Measurements from ENCODE around the gene KRT33A.
"Not testable (repeated sequence)": the region's sequence is repeated elsewhere in the genome, so short reads cannot be mapped to it uniquely, and the experiment has no call there.

KRT33A gene

DNA sequence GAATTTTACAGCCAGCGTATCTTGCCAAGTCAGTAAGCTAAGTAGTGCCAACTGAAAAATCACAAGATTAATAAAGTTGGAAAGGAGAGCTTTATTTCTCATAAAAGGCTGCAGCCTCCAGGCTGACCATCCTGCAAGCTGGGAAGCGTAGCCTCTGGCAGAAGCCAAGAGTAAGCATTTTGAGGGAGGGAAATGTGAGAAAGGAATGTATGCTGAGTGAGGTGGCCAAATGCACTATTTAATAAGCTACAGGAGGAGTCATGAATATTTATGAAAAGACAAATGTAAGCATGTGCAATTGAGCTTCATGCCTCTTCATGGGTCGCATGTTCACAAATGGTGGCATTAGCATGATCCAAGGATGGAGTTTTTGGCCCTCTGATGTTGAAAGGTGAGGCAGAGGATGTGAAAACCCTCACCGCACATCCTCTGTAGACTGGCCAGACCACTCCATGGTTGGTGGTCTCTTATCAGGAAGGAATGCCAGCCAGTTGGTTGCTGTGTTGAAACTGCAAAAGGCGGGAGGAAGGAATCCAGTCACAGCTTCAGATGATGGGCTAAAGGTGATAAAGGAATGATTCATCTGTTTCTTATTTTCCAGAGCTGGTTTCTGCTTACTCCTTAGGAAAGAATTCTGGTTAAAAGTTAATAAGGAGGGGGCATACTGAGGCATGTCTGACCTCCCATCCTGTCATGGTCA is 9.8 kb upstream of the KRT33A start:
- DNase-seq, result no peak

DNA sequence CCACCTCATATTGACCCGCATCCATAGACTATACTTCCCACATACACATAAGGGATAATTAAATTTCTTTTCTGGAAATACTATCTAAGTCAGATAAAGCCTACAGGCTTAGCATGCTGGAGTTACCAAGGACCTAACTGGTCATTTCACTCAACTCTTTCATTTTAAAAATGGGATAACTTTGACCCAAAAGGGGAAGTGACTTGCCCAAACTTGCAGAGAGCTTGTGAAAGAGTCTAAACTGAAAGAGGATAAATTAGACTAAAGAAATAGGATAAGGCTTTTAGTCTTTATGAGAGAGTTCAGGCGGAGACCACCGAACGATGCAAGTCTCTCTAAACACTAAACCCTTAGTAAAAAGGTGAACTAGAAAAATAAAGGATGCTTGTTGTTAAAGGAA is 3.9 kb upstream of the KRT33A start:
- DNase-seq, result no peak

DNA sequence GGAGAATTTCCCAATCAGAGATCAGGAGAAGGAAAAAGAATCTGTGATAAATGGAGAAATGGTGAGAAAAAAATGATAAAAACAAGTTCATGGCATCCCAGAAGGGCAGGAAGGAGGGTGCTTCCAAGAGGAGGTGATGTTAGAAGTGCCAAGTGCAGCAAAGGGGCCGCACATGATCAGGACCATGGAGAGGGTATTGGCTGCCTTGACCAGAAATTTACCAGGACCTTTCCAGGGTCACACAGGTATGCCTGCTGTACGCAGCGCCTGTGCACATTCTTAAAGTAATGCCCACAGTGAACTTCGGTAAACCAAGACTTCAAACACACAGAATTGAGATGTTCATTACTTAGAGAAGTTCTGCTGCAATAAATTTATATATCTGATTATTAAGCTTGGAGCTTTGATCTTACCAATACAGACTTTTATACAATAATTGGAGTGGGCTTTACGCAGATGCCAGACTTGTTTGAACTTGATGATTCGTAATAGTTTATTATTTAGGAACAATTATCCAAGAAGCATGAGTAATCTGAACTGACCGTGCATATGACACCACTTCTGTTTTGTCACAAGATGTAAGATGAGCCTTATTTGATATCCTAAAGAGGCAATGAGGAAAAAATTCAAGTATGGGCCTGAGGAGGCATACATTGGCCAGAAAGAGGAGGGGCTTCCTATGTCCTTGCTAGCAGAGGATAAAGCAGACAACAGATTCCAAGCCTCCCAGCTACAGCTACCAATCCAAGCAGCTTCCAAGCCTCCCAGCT is 2.2 kb upstream of the KRT33A start:
- DNase-seq, result no peak

DNA sequence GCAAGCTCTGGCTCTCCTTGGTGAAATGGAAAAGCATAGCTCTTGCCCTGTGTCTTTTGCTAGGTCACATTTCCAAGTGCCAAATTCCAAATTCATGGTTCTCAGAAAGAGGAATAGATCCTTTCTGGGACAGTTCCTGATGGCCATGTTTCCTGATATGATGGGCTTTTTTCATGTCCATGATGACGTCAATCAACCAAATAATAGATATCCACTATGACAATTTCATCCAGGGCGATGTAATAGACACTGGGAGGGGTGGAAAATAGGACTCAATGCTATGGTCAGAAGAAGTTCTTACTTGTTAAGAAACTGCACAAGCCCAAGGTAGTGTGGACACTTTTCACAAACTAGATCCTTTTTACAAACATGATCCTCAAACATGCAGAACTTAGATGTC is 549 bp upstream of the KRT33A start:
- DNase-seq, result no peak

DNA sequence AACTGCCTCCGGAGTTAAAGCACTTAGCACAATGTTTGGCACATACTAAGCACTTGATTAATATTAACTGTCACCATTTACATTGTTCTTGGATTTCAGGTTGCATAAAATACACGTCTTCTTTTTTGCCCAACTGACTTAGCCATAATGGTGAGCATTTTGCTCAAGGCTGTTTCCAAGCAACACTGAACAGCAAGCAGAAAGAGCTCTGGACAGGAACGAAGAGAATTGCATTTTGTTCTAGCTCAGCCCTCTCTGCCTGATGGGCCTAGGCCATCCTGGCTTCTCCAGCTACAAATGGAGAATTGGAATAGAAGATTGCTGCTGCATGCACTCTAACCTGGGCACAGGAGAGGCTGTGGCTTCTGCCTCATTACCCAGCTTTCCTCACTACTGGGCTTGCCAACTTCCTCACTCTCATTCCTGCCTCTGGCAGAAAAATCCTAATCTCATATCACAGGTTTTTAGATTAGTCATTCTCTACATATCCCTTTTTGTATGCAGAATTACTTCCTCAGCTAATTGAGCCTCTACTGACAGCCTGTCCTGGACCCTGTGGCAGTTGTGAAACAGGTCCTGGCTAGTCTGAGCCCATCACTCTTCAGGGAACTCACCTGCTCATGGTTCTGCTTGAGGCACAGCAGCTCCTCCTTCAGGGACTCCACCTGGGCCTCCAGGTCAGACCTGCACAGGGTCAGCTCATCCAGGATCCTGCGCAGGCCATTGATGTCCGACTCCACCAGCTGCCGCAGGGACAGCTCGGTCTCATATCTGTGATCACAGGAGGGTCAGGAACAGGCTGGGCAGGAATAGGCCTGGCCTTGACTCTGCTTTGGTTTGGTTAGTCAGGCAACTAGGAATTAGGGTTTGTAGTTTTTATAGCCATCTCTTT is 2.5 kb downstream of the KRT33A start:
- no peak for DNase-seq

DNA sequence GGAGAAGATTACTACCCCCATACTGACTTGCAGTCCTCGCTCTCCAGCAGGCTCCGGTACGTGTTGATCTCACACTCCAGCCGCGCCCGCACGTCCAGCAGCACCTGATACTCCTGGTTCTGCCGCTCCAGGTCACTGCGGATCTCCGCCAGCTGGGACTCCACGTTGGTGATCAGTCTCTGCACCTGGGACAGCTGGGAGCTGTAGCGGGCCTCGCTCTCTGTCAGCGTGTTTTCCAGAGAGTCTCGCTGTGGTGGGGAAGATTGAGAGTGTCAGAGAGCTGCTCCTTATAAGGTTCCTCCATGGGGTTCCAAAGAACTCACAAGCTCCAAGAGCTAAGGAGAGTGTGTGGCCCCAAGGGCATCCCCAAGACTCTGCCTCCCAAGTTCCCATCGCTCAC is 4.2 kb downstream of the KRT33A start:
- DNase-seq, result not testable (repeated sequence)

DNA sequence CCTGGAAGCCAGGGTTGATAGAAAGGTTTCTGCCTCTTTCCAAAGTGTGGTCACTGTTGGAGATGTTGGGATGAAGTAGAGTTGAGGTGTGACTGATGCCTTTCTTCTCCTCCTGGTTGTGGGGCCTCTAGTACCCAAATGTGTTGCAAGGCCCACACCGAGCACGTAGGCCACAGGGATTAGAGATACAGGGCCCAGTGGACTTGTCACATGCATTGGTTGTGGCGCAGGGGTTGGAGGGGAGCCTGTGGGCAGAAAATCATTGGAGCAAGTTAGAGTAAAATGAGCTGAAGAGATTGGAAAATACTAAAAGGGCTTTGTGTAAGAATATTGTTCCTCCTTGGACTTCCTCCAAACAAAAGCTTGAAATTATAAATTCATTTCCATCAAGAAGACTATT is 4.6 kb downstream of the KRT33A start:
- DNase-seq, result no peak

DNA sequence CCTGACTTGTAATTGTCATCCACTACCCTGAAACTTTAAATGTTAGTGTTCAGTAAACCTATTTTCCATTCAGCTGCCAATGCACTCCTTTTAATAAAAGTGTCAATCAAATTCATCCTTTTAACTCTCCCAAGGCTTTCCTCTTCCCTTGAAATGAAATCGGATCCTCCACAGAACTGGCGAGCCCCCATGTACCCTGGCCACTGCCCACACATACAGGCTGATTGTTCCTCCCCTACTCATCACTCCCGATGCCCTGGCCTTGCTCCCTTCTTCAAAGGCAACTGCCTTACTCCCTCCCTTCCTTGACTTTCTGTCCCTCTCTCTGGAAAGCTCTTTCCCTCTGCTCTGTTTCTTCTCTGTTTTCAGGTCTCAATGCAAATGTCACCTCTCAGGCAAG is 7.6 kb downstream of the KRT33A start:
- no peak for DNase-seq

DNA sequence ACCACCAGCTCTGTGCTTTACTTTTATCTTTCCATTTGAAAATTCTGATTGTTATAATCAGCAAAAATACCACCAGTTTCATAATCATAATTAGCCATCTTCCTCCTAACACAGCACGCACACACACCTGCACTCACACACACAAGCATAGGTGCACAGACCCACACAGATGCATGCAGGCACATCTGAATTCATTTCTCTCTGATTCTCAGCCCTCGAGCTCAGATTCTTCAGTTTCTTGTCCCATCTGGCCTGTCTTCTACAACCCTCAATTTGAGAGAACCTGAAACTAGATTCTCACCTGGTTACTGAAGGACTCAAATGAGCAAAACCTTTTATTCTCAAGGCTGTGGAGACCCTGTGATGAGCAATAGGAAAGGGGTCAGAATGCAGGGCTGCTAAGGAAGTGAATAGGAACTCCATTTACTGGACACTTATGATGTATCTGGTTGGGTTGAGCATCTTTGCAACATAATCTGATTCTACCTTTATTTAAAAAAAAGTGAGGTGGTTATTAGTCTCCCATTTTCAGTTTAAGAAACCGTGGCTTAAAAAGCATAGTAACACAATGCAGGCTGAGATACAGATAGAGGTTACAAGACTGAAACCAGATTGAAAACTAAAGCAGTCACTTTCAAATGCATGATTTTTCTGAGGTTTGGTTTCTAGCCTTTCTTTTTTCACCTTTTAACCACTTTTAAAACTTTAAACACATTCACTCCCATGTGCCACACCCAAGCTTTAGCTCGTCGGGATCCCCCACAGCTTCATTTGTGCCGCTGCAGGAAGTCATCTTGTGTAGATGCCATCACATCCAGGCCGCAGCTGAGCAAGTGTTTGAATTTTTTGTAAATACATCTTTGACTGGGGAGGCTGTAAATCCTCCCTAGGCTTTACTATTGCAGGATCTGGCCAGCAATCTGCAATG is 9.4 kb downstream of the KRT33A start:
- no peak for DNase-seq

DNA sequence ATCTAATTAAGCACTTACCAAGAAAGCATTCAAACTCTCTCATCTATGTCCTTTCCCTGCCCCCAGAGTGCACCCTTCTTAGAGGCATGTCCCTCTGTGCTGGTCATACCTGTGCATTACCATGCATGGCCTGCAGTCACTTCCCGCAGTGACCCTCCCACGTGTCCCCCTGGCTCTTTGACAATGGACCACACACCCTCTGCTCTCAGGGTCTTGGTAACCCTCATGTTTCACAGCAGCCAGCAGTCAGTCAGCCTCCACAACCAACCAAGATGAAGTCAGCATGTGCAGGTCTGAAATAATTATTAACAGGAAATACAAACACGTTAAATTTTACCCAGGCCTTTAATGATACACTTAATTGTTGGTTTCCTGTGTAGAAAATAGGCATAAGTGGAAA is 10.1 kb downstream of the KRT33A start:
- DNase-seq, result no peak

DNA sequence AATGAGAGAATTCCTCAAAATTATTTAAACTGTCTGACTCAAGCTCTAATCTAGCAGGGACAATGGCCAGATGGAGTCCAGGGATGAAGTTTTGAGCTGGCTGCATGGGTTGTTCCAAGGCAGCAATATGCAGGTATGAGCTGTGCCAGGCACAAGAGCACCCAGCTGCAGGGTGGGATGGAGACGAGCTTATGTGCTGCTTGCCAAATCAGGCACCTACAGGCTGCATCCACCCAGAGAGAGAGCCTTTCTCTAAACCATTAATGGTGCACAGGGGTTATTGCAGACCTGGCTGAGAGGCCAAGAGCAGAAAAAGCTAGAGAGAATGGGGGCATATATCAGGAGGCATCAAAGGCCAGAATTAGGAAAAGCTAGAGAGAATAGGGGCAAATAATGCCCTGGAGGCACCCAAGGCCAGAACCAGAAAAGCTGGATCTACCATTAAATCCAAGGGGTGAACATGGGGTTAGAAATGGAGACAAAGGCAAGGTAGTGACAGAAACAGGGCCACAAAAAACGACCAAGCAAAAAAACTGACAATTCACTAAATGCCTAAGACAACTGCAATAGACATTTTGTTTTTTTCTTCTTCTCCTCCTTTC is 11.0 kb downstream of the KRT33A start:
- no peak for DNase-seq

DNA sequence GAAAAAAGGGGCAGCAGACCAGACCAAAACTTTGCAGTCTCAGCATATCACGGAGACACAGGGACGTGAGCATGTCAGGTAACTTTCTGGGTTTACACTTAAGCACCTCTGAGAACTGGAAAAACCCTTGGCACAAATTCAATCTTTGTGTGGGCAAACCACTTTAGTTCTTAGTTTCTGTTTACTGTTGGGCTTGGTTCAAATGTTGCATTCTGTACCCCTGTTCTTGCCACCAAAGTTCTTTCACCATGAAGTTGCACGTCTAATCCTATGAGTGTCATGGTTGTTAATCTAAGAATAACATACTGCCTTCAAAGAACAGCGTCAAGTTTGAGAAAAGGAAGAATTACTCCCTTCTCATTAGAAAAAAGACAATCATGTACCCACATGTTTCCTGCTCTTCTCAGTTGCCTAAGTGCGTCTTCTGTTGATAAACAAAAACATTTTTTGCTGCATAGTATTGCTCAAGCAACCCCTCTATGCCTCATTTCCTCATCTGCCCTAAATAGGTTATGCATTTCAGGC is 11.6 kb downstream of the KRT33A start:
- DNase-seq, result no peak

DNA sequence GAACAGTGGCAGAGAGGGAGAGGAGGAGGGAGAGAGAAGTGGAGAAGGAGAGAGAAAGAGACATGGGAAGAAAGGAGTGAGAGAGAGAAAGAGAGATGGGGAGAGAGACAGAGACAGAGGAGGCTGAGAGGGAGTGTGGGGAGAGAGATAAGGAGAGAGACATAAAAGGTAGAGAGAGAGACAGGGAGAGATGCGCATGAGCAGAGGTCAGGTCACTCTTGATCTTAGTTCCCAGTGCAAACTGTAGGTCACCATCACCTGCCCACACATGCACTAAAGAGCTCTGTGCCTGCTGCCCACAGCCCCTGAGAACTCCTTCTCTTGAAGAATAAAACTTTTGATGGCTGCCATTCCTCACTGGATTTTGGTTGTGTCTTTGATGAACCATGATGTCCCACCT is 14.9 kb downstream of the KRT33A start:
- DNase-seq, result no peak

DNA sequence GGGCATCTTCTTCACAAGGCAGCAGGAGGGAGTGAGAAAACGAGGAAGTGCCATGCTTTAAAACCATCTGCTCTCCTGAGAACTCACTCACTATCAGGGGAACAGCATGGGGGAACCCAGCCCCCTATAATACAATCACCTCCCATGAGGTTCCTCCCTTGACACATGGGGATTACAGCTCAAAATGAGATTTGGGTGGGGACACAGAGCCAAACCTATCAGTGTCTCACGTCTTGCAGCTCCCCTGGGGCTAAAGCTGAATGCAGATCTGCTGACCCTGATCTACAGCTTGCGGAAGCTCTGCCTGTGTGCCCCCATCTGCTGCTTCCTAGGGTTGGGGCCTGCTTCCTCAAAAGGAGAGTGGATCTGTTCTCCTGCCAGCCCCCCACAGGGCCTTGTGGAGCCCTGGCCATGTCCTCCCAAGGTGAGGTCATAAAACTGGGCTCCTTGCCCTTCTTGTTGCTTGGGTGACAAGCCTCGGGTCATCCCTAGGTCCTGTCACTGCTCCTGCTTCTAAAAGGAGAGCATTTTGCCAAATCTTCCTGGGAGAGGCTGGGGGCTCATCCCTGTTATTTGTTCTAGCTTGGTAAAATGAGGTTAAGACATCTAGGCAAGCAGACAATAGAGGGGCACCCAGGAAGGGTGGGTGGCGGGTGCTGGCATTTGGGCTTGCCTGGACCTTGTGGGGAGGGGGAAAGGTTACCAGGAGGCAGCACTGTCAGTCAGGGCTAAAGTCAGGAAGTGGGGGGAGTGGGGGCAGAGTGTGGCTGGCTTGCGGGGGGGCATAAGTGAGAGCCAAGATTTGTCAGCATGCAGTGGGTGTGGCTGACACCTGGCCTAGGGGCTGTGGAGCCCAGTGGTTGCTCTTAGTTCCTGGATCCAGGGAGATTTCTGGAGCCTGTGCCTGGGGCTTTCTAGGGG is 16.0 kb downstream of the KRT33A start:
- DNase-seq, result no peak

DNA sequence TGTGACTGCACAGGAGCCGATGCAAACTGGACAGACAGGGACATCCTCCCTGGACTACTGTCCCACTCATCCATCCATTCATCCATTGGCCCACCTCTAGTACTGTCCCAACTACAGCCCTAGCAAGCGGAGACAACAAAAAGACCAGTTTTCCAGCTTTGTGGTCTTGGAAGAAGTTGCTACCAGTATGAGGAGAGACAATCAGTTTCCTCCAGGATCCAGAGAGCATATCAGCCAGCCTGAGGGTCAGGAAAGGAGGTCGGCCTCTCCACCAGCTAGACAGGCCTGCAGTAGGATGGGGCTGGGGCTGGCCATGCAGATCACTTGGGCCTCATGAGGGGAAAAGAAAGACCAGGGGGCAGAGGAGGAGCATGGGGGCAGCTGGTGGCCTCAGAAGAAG is 16.8 kb downstream of the KRT33A start:
- no peak for DNase-seq

DNA sequence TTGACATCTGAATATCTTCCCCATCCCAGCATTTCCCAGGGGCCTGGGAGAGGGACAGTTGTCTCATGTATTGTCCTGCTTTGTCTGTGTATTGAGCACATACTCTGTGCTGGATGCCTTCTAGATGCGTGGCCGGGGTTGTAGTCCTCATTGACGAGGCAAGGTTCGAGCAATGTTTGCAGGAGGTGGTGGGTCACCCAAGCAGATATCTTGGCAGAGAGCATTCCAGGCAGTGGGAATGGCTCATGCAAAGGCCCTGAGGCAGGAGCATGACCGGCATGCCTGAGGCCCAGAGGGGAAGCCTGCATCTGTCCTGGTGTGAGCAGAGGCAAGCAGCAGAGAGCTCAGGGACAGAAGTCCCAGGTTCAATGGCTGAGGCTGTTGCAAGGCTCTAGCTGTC is 17.5 kb downstream of the KRT33A start:
- no peak for DNase-seq

DNA sequence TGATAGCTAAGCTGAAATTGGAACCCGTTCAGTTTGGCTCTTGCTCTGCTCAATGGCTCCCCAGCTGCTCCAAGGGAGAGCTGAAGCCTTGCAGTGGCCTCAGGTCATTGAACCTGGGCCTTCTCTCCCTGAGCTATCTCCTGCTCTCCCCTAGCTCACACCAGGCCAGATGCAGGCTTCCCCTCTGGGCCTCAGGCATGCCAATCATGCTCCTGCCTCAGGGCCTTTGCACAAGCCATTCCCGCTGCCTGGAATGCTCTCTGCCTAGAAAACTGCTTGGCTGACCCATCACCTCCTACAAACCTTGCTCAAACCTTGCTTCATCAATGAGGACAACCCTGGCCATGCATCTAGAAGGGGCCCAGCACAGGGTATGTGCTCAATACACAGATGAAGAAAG is 18.4 kb downstream of the KRT33A start:
- no peak for DNase-seq

DNA sequence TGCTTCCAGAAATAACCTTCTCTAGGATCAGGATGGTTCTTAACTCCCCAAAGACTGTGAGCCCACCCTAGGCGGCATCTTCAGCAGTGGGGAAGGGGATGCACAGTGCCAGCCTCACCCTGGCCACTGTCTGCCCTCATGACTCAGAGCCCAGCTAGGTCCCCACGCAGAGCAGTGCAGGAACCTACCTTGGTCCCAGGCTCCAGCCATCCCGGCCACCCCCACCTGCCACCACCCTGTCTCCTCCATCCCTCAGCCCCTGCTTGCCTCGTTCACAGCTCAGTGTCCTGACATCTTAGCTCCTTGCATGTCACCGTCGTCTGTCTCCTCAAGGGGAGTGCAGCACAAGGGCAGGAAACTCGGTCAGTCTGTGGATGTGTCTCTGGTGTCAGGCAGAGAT is 19.0 kb downstream of the KRT33A start:
- no peak for DNase-seq

DNA sequence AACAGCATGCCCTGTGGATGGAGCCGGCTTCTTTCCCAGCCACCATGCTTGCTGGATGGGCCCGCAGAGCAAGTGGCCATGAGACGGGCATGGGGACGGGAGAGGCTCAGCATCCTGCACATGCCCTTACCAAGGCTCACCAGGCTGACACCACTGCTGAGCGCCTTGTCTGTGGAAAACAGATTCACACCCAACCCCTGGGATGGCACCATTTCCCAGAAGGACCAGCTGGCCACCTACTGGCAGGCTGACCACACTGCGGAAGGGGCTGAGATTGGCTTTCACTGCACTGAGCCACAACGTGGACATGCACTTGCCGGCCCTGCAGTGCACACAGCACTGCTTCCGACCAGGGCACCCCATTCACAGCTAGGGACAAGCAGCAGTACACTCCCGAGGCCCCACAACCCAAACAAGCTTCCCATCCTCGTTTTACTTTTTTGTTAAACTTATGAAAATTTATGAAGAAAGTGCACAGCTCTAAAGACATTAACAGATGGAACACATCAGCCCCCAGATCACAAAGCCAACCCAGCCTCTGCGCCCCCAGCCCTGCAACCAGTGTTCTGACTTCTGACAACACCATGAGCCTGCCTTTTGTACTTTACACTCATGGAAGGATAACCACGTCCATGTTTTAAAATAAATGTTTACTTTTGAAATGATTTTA is 21.2 kb downstream of the KRT33A start:
- peak; percentile 15 to 49 for DNase-seq

DNA sequence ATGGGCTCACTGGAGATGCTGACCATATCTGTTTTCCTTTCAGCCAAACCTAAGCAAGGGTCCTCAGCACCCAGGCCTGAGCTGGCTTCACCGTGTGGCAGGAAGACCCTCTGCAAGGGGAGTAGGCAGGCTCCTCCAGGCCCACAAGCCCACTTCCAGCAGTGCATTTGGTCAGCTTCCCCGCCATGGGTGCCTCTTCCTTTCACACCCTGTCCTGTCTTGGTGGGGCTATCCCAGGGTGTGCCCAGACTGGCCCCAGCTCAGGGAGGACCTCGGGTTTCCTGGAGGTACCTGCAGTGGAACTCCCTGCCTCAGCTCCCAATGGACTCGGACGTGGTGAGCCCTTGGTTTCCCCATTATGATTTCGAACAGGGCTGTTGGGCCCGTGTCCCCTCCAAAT is 22.4 kb downstream of the KRT33A start:
- DNase-seq, result no peak
